Embryonic facial prominence (tissue), 1 donor: ENCODE measurements around the gene KDELR3.

Experiments
- DNase-seq: peaks from one replicate; pipeline ENCODE4 v3.0.0-alpha.2; 2016; ENCODE audit errors: extremely low spot score

Gene KDELR3

GRCh38 chr22:38518620-38519019 is 50.7 kb downstream of the KDELR3 start:
- DNase-seq: no peak

GRCh38 chr22:38519453-38520250 is 51.8 kb downstream of the KDELR3 start:
- DNase-seq: no peak

- DNase-seq: no peak
Measured at GRCh38 chr22:38523029-38523428, 55.1 kb downstream of the KDELR3 start.

- DNase-seq: no peak
Measured at GRCh38 chr22:38523479-38523878, 55.6 kb downstream of the KDELR3 start.

- no peak for DNase-seq
Measured at GRCh38 chr22:38524429-38524828, 56.5 kb downstream of the KDELR3 start.

- DNase-seq: no peak
Measured at GRCh38 chr22:38531251-38531938, 63.5 kb downstream of the KDELR3 start.
